C1 segment of cervical spinal cord (tissue), 14 donors: ENCODE measurements around the gene APOA1.

Experiments used
- DNase-seq, 14 donors: peaks; one replicate each; lab custom pipeline; 2025; lab: John Stamatoyannopoulos, UW

Gene APOA1

DNA sequence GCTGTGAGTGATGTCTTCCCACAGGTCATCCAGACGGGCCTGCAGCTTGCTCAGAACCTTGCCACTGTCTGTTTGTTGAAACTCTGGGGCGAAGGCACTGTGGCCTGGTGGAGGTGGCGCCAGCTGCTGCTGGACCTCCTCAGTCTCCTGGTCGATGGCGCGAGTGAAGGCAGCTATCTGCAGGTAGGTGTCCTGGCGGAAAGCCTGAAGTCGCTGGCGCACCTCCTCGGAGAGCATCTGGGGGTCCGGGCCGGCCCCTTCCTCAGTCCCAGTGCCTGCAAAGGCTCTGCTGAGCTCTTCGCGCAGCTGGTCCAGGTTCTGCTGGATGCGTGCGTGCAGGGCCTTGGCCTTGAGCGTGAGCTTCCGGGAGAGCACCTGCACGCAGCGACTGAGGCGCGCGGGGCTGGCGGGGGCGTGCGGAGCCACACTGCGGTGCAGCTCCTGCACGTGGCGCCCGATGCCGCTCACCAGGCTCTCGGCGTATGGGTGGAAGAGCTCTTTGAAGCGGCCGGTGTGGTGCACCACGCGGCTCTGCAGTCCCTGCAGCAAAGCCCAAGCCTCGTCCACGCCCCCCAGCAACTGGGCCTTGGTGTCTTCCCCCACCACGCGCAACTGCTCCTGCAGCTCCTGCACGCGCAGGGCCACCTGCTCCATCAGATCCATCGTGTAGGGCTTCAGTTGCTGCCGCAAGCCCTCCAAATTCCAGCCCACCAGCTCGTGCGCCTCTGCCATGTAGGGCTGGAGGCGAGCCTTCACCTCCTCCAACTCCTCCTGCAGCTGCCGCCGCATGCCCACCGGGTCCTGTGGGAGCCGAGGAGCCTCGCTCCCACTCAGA is 47.0 kb downstream of the APOA1 start:
- no peak for DNase-seq

- no peak for DNase-seq
Measured at GRCh38 chr11:116788975-116789374, 48.4 kb downstream of the APOA1 start.

GRCh38 chr11:116788534-116788933 is 48.9 kb downstream of the APOA1 start:
- no peak for DNase-seq

DNA sequence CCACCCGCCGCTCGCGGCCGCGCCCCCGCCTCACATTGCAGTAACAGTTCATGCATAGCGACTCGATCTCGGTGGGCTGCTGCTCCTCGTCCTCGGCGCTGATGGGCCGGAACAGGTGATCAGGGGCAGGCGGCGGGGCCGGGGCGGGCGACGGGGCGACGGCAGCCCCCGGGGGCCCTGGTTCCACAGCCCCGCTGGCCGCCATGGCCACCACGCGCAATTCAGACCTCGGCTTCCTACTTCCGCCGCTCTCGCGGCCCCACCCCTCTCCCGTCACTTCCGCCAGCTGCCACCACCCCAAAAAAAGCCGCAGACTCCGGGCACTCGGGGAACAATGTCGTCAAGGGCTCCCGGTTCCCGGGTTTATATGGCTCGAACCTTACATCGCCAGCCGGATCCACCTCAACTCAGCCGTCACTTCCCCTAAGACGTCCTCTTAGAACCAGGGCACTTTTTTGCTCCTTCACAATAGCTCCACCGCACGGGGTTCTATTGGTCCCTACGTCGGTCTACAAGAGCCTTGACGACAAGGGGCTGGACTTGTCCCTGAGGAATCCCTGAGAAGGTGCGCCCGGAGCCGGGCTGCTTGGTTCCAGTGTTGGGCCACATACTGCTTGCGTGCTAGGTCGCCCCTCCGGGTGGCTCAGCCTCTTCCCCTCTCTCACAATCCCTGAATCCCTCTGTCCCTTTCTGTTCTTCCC is 49.5 kb downstream of the APOA1 start, which contains the start of gene ZPR1:
Gene ZPR1 (minus strand): TSS at position 238 of the 701 bp plus-strand sequence. CDS start 33 bp downstream, at position 205.
- DNase-seq = peak in 13 of 14 donors; percentile 43 to 86 (median 70)

DNA sequence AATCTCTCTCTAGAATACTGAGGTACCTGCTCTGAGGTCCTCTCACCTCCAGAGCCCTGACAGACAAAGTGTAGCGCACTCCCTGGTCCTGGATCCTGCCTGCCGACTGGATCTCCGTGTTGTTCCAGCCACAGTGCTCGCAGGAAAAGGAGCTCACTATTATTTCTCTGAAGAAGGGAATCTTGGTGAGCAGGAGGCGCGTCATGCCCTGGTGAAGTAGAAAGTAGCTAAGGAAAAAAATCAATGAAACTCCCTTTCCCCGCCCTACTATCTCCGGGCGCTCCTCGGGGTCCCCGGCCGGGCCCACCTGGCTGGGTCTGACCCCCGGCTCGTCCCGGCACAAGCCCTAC is 50.0 kb downstream of the APOA1 start:
- no peak for DNase-seq

GRCh38 chr11:116786966-116787365 is 50.5 kb downstream of the APOA1 start:
- no peak for DNase-seq

- no peak for DNase-seq
Measured at GRCh38 chr11:116786326-116786725, 51.1 kb downstream of the APOA1 start.
